NCI-H2029 treated with DMSO at 0.1 percent for 48 hours (cell line): Measurements from ENCODE around the gene VPS37B.
"Not testable (repeated sequence)": the region's sequence is repeated elsewhere in the genome, so short reads cannot be mapped to it uniquely, and the experiment has no call there.

Experiments
- DNase-seq: peaks from one replicate; lab custom pipeline; 2025; lab: John Stamatoyannopoulos, UW

Gene VPS37B

DNA sequence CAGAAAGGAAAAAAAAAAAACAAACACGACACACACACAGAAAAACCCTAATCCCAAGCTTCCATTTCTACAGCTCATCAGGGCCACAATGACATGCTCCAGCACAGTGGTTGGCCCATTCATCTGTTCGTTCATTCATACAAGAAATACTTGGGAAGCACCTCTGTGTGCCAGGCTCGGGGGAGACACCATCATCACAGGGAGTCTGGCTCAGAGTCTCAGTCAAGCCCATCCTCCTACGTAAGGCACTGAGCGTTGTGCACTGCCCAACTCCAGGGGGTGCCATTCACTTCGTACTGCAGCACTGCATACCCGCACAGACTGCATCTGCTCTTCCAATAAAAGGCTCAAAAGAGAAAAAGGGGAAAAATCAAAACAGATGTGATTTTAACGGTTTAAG, 15.3 kb downstream of the VPS37B start:
- DNase-seq, result peak; percentile 11

DNA sequence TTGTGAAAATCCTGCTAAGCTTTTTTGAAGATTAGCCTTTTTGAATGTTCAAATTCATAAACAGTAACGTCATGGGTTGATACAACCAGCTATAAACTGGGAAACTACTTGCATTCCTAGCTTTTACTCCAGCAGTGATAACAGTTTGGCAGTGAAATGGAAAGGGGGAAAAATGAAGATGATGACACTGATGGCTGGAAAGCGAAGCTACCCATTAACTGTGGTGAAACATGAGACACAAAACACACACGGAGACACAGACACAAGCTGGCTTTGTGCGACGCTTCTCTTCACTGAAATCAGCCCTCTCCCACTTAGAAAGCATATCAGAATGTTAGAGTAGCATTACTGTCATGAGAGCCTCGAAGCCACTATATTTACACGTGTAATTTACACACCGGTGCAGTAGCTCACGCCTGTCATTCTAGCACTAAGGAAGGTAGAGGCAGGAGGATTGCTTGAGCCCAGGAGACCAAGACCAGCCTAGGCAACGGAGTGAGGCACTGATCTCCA, 15.7 kb downstream of the VPS37B start:
- peak; percentile 30 for DNase-seq

DNA sequence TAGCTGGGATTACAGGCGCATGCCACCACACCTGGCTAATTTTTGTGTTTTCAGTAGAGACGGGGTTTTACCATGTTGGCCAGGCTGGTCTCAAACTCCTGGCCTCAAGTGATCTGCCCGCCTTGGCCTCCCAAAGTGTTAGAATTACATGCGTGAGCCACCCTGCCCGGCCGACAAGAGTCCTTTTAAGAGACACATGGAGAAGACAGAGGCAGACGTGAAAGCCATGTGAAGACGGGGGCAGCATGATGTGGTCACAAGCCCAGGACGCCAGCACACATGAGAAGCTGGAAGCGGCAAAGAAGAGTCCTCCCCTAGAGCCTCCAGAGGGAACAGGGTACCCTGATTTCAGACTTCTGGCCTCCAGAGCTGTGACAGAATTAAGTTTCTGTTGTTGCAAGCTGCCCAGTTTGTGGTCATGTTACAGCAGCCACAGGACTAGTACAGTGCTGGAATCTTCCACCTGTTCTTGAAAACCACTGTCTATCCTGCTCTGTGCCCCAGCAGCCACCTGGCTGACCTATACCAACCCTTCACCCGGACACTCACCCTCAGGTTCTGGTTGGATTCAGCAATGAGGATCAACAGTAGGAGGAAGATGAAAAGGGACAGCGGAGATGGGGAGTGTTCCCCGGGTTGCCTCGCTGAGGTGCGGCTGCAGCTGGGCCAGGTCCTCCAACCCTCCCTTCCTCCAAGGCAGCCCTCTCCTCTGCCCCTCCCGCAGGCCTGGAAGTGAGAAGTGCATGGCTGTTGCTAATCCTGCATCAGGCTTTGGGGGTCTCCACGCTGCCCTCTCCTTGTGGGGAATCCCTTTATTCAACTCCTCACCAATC, 16.9 kb downstream of the VPS37B start:
- no peak for DNase-seq

DNA sequence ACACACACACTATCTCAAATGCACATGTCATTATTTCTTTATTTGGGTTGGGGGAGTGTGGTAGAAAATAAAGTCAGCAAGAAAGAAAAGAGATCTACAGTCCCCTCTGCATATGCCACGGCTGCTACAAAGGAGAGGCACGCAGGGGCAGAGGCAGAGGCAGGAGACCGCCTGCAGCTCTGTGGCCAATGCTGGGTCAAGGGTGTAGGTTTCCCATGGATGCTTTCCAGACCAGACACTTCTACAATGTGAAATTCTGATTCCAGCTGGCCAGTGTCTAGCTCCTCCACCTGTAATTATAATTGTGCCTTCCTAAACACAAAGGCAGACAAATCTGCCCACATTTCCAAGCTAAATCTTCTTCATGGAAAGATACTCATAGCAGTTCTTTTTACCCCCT, 19.2 kb downstream of the VPS37B start:
- DNase-seq, result no peak

DNA sequence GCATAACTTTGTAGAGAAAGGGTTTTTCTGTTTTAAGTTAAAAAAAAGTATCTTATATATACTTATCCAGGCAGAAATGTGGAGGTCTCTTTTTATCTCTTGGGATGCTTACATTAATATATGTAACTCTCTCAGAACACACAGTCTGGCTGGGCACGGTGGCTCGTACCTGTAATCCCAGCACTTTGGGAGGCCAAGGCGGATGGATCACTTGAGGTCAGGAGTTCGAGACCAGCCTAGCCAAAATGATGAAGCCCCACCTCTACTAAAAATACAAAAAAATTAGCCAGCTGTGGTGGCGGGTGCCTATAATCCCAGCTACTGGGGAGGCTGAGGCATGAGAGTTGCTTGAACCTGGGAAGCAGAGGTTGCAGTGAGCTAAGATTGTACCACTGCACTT, 19.6 kb downstream of the VPS37B start:
- DNase-seq, result not testable (repeated sequence)

DNA sequence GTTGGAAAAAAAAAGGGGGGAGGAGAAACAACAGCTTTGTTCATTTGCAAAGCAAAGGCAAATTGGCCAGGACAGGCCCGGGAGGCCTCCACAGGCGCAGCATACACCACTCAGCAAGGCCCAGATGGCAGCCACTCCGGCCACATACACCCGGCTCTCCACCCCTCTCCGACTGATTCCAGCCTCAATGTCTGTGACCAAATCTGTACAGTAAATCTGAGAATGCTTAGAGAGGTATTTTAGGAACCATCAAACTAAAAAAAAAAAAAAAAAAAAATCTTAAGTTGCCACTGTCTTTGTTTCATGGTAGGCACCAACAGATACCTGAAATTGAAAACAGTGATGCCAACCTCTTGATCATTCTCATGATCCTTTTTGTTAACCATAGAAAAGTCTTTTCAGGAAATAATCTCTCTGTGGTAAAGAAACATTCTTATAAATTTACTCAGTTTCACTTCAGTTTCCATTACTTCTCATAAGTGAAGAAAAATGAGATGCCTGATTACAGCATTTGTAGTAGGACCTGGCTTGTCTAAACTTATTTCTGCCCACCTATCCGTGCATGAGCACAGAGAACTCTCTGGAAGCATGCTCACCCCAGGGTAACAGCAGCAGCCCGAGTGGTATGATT, 20.2 kb downstream of the VPS37B start:
- DNase-seq, result no peak

DNA sequence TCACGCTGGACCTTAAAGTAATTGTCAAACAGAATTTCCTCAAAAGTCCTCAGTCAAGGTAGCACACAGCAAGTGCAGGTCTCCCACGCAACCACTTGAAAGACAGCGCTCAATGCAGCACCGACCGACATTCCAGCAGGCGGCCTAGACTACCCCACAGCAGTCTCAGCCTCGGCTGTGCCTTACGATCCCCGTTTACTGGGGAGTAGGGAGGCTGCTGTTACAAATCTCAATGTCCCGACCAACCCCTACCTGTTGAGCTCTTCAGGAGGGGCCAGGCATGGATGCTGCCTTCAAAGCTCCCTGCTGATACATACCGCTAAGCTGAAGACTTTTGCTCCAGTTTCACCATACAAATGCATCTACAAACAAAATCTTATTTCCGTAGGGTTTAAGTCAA, 21.8 kb downstream of the VPS37B start:
- DNase-seq, result no peak

DNA sequence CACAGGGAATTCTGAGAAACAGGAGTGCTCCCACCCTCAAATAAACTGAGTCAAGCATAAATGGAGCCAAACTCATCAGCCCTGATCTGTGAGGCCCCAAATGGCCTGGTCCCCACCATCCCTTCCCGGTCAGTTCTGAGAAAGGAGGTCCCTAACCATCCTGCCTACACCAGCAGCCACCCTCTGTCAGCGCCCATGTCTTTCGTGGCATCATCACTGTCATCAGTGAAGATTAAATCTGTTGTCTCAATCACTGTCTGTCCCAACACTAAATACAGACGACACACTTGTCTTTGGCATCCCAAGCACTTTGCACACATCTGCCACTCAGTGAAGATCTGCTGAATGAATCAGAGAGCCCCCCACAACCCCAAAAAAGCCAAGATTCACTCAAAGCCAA, 22.4 kb downstream of the VPS37B start:
- DNase-seq, result no peak

DNA sequence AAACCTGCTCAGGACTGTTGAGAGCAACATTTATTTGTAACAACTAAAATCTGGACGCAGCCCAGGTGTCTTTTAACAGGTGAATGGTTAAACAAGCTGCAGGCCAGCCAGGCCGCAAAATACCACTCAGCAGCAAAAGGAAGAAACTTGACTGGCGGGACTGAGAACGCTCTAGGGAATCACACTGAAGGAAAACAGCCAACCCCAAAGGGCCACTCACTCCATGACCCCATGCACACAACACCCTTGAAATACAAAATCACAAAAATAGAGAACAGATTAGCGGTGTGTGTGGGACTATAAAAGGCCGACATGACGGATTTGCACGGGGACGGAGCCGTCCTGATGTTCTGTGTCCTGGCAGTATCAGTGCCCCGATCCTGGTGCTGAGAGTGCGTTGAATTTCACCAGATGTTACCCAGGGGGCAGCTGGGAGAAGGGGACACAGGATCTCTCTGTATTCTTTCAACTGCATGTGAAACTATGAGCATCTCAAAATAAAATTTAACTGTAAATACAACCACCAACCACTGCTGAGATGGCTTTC, 23.0 kb downstream of the VPS37B start:
- peak; percentile 71 for DNase-seq

DNA sequence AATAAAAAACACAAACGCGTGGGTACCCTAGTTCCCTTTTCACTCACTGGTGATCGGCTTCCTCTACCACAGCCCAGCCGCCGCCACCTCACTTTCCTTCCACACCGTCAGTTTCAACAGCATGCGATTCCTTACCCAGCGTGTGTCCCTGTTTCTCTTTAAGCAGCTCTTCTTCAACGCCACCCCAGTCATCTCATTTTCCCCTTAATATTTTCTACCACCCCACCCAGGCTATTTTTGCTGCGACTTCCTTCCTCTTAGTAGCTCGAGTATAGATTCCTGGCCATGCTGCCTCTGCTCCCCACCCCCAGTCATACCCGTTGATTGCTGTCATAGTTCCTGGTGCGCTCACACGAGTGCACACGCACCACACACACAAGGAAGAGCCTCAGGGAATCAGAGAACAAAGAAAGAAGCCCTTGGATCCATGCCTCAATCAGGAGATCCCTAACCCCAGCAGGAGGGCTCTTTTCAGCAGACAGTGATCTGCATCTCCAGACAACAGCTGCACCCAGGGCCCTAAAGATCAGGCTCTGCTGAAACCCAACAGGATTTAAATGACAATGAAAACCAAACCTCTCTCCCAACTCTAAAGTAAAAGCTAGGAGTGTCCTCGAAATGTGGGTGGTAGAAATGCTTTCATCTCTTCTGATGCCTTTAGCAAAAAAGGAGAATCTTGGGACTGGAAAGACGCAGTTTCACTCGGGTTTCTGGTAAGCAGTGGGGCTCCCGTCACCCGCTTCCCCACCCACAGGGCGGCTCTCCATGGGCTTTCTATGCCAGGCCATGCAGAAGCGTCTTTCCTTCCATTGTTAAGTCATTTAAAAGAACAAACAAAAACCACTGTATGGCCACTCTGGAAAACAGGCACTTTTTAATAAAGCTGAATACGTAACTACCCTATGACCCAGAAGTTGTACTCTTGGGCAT, 23.8 kb downstream of the VPS37B start:
- peak; percentile 94 for DNase-seq

DNA sequence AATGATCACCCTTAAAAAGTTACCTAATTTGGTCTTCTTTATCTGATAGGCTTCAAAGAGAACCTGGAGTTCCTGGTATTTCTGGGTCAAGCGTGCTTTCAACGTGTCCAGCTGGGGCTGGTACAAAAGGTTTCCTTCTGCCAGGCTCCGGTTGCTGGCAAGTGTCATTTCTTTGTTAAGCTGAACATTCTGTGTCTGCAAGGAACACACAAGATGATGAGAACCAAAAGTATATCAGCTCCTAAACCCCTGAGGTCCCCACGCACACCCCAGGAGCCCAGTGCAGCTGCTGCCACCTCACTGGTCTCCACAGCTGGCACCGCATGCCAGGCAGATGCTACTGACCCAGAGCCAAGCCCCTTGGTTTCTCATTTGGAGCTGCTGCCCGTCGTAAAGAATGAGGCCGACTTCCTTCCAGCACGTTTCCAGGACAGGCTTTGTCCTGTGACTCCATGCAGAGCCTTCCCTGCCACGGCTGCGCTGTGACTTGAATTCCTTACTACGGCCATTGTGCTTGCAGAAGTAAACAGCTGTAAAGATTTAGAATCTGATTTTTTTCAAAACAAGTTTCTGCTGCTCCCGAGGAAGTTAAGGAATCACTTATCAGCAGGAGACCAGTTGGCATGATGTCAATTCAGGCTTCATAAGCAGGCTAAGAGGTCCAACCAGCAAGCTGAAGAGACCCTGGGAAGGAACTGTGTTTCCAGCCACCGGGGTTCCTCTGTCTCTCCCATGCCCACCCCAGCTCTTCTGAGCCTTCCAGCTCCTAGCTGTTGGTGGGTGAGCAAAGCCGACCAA, 24.9 kb downstream of the VPS37B start:
- DNase-seq, result peak; percentile 60

DNA sequence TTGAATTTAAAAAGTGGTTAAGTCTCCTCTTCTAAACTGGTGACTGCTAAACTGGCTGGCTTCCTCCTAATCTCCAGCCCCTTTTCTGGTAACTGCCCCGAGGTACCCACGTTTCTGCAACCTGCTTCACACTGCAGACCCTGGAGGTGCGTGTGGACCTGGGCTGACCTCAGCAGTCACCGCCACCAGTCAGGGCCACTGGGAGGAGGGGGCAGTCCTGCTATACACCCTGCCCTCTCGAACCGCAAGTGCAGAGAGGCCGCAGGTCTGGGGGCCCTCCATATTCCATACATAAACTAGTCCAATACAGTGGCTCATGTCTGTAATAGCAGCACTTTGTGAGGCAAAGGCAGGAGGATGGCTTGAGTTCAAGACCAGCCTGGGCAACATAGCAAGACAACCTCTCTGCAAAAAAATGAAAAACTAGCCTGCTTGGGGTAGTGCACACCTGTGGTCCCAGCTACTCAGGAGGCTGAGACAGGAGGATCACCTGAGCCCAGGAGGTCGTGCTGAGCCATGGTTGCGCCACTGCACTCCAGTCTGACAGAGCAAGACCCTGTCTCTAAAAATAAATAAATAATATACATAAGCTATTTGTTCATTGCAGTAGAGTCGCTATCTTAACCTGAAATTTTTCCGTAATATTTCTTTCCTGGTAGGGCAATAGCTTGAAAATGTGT, 25.6 kb downstream of the VPS37B start:
- DNase-seq, result no peak

DNA sequence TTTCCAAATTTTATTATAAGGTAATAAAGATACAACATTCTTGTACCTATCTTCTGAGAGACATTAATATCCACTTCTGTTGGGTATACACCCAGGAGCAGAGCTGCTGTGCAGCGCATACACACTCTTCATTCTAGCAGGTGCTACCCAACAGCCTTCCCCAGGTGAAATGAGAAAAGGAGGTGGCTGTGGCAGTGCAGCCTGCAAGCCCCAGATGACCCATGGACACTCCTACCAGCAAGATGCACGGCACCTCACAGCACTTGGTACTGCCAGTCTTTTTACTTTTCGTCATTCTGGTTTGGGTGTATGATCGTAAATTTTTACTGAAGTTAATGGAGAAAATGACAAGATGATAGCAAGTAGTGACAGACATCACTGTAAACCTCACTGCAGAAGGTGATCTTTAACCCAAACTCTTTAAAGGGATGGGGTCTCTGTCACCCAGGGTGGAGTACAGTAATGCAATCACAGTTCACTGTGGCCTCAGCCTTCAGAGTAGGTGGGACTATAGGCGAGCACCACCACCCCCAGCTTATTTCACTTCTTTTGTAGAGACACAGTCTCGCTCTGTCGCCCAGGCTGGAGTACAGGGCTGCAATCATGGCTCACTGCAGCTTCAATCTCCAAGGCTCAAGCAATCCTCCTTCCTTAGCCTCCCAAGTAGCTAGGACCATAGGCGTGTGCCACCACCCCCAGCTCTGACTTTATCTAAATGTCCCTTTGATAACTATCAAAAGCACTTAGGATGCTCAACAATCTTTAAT, 26.5 kb downstream of the VPS37B start:
- DNase-seq, result no peak

DNA sequence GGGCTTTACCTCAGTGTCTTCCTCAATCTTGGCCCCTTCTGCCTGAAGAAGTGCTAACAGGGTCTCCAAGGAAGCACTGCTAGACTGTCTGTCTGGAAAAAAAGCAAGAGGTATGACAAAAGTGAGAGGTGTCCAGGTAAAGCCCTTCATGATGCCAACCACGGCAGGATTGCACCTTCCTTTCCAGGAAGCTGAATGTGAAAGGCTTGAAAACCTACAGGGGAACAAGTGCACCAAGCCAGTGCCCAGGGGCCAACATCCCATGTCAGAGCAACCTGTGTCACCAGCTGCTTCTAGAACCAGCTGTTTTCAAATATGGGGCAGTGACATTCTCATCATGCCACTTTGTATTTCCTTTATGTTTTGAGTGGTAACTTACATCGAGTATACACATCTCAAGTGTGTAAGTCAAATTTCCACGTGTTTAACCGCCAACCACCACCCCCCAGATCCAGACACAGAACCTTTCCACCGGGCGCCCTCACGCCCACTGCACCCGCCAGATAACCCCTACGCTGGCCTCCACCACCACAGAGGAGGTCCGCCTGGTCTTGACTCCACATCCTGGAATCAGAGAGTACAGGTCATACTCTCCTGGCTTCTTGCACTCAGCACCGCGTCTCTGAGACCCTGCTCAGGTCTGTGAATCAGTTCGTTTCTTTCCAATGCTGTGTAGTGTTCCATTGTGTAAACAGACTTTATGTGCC, 27.3 kb downstream of the VPS37B start:
- DNase-seq, result no peak

DNA sequence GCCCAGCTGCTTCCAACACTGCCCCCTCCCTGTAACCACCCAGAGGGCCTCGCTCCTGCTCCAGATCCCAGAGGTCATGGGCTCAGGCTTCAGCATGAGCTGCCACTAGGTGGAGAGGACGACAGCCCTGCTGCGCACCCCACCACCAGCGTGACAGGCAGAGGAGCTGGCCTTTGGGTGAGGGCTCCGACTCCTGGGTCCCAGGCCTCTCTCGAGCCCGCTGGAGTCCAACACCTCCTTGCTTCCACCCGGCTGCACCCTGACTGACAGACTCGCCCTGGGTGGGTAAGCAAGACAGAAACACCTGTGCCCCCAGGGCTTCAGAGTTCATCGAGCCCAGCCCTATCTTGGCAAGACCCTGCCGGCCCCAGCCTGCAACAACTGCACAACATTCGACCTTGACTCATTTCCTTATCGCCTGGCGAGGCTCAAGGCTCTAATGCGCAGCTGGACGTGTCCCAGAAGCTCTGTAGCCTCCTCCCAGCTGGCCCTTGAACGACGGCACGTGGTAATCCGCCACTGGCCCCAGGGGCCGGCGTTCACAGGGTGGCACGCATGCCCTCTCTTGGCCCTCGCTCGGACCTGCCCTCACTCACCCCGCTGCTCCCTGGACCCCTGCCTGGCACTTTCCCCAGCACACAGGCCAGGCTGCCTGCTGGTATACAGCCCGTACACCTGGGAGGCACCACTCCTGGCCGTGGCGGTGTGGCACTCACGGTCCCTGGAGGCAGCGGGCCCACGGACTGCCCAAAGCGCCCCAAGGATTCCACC, 28.0 kb downstream of the VPS37B start:
- no peak for DNase-seq

DNA sequence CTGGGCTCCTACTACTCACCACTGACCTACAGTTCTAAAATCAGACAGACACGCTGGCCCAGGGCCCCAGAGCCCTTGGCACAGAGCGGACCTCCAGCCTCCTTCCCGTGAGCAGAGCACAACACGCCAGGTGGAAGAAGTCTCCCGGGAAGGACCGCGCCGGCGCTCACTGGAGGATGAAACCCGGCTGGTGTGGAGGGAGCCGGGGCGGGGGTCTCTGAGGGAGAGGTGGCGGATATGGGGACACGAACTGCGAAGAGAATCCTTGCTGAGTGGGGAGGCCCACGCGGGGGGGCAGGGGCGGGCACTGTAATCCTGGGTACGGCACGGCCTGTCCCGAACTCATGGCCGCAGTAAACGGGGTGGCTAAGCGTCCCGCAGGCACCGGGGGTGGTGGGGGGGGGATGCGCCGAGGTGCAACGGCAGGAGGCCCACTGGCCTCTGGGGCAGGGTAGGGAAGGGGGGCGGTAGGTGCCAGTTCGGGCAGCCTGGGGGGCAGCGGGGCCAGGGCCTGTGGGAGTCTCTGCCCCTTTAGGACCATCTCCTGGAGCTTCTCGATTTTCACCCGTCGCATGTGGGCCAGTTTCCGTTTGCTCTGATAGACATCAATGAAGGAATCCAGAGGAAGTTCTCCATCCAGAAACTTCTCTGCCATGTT, 28.8 kb downstream of the VPS37B start:
- no peak for DNase-seq

DNA sequence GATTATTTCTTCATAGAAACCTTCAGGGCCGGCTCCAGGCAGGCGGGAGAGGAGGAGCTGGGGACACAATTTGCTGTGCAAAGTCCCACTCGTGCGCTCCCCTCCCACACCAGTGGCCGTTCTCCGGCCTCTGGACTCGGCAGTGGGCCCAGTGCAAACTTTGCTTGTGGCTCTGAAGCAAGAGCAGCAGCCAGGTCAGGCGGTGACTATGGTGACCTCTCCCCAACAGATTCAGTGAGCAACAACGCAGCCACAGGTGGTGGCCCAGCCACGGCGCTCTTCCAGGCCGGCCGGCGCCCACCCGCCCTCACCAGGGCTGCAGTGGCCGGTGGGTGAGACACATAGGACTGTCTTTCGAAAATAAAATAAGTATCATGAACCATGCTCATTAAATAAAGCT, 29.5 kb downstream of the VPS37B start:
- no peak for DNase-seq
